ENCODE data around the gene NUP210.

NUP210 gene

DNA sequence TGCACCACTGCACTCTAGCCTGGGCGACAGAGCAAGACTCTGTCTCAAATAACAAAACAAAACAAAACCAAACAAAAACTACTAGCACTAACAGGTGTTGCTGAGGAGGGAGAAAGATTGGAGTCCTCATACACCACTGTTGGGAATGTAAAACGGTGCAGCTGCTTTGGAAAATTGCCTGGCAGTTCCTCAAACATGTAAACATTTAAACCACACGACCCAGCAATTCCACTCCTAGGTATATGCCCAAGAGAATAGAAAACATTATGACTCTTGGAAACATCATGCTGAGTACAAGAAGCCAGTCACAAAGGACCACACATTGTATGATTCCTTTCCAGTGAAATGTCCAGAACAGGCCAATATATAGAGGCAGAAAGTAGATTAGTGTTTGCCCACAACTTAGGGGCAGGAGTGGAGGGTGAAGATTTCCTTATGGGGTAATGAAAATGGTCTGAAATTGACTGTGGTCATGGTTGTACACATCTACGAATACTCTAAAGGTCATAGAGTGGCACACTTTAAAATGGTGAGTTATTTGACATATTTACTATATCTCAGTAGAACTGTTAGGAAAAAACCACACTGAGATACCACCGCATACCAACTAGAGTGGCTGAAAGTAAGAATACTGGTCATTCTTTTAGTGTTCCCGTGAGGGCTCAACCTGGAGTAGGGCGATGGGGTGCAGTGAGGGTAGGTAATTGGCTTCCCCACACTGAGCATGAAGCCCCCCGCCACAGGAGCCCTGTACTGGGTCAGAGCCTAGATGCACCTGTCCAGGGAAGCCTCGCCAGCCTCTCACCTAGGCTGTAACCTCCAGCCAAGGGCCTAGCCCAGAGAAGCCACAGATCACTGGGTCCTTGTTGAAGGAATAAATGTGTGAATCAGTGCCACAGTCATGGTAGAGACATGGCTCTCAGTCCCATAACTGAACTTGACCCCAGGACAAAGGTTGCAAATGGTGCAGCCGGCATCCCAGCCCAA, 131.1 kb downstream of the NUP210 start:
- no peak for DNase-seq (ENCODE audit: low read depth)

DNA sequence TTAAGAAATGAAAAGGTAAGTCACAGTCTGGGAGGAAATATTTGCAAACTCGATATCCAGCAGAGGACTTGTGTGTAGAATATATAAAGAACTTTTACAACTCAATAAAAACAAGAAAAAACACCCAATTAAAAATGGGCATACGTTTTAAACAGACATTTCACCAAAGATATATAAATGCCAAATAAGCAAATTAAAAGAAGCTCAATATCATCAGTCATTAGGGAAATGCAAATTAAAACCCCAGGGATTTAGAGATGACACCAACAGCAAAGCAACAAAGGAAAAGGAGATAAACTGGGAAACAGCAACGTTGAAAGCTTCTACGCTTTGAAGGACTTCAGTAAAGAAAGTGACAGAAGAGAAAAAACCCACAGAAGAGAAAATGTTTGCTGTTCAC, 132.3 kb downstream of the NUP210 start:
- no peak for DNase-seq (ENCODE audit: low read depth)

DNA sequence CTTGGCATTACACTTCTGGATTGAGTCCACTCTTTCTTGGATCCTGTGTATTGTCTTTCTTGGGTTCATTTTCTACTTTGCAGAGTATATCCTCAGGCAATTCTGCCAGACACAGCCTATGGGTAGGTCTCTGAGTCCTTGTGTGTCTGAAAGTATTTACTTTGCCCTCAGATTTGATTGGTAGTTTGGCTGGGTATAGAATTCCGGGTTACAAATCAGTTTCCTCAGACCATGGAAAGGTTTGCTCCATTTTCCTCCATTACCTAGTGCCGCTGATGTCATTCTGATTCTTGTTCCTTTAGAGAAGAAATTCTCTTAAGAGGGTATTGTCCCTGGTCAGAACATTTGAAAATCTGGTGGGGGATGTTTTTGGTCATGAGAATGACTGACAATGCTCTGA, 133.2 kb downstream of the NUP210 start:
- no peak for DNase-seq (ENCODE audit: low read depth)

DNA sequence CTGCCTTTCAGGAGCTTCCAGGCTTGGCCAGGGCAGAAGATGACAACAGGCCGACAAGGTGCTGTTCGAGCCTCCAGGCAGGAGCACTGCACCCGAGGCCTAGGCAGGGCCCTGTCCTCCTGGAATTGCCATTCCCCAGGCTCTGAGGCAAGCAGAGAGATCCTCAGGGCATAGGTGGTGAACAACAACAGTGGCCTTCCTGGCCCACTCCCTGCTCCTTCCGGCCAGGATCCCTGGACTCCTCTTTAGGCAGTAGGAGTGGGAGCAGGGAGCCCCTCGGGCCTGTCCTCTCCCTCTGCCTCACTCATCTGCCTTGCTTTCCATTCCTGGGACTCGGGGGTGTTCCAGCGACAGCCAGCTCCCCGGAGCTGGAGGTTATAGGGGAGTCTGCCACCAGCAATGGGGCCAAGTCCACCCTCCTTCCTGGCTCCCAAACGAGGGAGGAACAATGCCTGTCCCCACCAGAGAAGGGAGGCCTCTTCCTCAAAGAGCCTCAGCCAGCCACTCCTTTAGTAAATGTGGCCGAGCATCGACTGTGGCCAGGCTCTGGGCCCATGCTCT, 135.0 kb downstream of the NUP210 start:
- no peak for DNase-seq (ENCODE audit: low read depth)

DNA sequence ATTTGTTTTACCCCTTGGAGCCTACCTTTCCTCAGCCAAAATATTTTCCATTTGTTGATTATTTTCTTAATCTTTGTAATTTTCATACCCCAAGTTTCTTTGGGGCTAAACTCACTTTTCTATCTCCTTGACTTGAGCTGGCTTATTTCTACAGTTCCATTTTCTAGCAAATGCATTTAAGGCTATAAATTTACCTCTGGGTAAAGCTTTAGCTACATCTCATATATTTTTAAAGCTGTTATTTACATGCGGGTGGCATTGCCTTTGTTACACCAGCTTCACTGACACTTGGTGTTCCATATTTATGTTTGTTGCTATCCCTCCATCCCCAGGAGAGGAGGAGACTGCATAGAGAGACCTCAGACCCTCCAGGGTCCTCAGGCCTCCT, 136.3 kb downstream of the NUP210 start:
- no peak for DNase-seq (ENCODE audit: low read depth)

DNA sequence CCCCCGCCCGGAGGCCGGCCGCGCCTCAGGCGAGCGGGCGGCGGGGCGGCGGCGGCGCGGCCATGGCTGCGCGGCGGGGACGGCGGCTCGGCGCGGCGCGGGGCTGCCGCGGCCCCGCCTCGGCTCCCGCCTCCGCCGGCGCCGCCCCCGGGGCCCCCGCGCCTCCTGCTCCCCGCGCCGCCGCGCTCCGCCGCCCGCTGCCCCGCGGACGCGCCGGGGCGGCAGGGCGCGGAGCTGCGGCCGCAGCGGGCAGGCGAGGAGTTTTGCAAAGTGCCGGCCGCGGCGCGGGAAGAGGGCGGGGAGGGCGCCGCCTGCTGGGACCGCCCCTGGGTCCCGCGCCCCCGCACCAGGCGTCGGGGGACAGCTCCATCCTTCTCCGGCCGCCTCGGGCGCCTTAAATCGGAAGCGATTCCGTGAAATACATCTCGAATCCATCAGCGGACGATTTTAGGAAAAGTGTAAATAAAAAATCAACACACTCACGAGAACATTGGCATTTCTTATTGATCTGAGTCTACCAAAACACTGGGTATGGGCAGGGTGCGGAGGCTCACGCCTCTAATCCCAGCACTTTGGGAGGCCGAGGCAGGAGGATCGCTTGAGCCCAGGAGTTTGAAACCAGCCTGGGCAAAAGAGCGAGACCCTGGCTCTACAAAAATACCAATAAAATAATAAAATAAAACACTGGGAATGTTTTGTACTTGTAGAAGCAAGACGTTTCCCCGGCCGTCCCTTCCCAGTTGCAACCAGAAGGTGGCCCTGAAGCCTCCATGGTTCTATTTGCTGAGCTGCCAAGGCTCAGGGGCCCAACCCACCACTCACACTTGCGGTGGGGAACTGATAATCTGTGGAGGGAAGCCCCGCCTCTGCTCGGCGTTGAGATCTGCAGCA, 136.9 kb downstream of the NUP210 start:
- no peak for DNase-seq (ENCODE audit: low read depth)

DNA sequence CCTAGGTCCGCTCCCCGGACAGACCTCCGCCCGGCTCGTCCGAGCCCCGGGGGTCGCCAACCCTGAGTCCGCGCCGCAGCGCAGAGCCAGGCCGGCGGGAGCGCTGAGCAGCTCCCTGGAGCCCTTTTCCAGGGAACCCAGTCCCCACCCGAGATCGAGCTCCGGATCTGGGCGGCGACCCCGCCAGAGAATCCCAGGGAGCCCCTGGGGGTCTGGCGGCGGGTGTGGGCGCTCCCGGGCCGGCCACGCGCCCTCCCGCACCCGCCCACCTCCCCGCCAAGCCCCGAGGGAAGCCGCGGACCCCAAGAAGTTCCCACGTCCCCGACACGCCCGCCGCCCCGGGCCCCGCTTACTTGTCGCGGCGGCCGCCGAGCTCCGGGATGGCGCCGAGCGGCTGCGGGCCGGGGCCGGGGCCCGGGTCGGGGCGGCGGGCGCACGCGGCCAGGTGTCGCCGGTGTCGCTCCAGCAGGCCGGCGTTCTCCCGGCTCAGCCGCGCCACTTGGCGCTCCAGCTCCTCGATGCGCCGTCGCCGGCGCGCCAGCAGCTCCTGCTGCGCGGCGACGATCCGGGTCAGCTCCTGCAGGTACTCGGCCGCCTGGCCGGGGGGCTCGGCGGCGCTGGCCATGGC, 137.7 kb downstream of the NUP210 start:
- no peak for DNase-seq (ENCODE audit: low read depth)

DNA sequence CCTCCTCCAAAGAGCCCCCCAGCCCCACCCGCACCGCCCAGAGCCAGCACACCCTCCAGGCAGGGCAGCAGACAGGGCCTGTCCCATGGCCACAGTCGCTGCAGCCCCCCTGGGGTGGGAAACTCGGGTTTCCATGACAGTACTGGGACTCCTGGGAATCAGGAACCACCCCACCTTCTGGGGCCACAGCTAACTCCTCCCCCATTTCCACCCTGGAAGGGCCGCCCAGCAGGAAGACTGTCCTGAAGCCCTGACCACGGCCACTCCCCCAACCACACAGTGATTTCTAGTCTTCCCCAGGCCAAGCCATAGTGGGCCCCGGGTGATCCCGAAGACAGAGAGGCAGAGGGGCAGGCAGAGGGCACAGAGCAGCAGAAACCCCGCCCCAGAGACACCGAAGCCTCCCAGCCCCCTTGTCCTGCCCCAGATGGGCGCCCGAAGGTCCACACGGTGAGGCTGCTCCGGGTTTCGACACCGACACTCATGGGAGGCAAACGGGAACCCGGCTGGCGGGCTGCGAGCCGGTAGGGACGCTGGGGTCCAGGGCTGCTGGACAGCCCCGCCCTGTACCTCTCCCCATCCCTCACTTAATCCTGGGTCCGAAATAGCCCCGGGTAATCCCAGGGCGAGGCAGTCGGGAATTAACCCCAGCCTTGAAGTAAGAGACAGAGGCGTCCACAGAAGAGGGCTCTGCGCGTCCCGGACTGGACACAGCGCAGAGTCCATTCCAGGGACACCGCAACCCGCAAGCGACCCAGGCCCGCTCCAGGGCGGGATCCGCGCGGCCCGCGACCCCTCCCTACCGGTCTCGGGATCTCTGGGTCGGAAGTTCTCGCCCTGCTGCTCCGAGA, 138.4 kb downstream of the NUP210 start:
- no peak for DNase-seq (ENCODE audit: low read depth)

DNA sequence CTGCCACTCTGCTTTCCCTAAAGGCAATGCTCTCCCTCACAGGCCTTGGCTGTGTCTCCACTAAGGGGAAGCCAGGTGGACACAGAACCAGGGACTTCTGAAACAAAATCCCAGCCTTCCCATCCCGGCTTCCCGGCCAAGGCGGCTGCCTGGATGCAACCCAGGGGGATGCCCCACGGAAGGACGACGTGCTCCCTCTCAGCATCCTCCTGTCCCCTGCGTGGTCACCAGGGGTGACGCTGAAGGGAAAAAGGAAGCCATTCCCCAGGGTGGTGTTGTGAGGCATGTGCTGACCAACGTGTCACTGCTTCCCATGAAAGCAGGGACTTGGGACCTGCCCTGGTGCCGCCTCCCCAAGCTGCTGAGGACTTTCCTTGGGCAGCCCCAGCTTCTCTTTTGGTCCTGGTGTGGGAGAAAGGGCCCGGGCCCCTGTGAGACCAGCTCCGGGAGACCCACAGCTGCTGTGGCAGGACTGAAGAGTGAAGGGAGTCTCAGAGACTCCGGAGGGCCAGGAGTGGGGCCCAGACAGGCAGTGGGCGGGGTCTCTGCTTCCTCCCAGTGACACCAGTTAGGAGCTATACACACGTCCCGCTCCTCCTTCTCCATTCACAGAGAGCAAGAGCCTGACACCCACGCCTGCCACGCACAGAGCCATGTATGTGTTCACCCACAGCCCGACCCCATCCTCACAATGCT, 139.2 kb downstream of the NUP210 start:
- no peak for DNase-seq (ENCODE audit: low read depth)

DNA sequence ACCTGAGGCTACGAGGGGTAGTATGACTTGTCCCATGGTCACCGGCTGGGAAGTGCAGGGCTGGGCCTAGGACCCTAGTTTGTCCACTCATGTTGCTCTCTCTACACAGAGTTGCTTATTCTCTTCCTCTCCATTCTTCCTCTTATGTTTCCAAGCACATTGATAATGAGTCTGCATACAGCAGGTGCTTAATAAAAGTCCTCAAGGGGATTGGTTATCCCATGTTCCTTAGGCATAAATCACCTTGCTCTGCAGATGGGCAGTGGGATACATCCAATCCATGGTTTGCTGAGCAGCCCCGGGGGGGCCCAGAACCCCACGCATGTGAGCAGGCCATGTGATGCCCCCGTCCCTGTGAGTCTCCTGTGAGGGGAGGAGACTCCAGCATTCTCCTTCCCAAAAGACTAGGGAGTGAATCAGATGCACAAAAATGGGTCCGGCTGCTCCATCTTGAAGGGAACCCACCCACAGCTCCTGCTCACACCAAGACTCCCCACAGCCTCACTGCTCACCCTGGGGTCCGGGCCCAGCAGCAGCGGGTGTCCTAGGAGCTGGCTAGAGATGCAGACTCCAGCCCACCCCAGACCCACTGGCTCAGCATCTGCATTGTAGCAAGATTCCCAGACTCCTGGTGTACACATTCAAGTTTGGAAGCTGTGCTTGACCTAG, 139.9 kb downstream of the NUP210 start:
- no peak for DNase-seq (ENCODE audit: low read depth)

DNA sequence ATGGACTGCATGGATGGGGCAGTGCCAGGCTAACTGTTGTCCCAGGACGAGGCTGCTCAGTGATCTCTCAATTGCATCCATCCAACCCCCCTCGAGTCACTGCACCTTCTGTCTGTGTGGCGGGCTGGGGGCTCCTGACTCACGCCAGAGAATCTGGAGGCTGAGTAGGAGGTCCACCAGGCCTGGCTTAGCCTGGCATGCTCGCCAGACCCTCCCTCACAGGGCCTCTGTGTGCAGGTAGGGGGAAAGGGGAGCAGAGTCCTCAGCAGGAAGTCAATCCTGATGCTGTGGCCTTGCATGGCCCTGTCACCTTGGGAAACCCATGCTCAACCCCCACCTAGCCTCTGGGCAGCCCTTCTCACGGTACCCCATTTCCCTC, 140.6 kb downstream of the NUP210 start:
- DNase-seq (ENCODE audit: low read depth), result no peak

DNA sequence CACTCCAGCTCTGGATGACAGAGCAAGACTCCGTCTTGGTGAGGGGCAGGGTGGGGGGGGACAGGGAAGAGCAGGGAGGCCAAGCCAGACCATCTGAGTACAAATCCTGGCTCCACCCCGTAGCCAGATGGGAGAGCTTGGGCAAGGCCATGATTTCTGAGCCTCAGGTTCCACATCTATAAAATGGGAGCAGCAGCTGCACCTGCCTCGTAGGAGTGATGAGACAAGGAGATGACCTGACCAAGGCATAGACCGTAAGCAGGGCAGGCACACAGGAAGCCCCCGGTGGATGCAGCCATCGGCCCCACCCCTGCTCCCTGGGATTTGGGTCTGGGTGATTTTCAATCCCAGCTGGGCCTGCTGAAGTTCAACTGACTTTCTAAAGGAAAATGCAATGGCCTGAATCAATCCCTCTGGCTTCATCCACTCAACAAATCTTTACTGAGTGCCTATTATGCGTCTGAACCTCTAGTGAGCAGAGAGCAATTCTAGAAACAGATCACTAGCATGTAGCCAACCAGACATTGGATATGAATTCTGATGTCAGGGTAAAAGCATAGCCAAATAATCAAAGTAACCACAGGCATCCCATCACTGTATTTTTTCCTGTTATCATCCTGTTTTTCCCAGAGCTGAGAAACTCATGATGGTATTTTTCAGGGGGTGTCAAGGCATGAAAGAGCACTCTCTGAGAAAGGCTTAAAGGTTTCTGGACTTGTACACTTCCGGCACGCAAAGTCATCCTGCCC, 141.2 kb downstream of the NUP210 start:
- DNase-seq (ENCODE audit: low read depth), result no peak

DNA sequence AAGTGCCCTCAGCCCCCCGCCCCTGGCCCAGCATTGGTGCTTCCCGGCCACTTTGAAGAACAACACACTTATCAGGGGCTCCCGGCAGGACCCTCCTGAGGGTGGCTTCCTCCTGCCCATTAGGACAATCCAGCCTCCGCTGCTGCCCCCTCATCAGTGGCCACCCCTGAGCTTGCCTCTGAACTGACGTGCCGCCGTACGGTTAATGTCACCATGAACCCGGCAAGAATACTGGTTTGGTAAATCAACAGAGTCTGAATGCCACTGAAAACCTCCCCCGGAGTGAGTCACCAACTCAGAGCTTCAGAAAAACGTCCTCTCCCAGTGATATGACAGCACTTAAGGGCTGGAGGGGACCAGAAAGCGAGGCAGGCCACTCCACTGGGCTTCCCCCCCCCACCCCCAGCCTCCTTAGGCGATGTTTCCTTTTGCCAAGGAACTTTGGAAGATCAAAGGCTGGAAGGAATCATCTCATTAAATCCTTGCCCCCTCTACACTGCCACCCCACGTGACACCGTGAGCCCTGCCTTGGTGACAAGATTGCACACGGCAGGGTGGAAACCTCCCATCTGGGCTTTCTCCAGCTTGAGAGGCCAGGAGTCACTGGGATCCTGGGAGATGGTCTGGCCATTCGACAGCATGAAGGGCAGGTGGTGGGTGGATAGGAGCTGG, 142.1 kb downstream of the NUP210 start:
- no peak for DNase-seq (ENCODE audit: low read depth)

DNA sequence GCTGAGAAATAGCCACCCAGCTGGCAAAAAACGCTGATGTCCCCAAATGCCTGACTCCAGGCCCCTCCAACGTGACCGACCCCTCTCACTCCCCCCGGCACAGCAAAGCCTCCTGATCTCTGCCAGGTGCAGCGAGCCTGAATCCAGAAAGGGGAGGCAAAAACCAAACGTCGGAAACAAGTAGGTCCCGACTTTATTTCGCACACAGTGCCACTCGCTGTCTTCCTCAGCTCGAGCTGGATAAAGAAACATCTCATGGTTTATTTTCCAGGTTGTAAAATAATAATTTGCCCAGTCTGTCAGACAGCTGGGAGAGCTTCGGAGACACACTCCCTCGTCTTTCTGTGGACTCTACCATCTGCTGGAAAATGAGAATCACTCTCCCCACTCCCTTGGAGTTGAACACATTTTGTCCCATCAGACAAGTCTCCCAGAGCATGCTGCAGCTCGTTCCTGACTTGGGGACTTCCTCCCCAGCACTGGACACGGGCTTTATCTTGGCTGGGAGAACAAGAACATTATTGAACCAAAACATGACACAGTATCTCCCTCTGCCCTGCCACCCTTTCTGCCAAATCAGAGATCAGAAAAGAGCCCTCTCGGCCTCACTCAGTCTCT, 142.8 kb downstream of the NUP210 start:
- DNase-seq (ENCODE audit: low read depth), result no peak

DNA sequence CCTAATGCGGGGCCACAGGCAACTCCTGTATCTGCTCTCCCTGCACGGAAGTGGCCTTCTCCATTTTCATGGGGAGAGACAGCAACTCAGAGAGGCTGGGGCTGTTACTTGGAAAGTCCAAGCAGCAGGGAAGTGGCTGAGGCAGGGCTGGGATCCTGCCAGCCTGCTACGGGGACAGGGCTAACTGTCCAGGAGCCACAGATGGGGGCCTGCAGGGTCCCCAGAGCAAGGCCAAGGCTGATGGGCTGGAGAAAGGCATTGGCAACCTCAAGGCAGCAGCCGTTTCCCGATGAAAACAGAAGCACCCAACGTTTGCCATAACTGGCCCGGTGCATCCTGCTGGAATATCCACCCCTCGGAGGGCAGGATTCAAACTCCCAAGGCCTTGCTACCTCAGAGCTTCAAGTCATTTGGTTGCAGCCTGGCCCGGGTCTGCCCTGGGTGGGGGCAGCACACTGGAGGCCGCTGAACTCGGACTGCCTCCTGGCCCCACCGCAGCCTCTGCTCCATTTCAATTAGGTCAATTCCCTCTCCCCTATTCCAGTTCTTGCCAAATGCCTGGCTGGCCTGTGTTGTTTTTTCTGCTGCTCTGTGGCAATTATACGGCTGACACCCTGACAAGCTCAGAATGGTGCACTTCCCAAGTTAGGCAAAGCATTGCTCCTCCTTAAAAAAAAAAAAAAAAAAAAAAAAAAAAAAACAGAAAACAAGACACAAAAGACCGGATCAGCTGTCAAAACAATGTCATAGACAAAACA, 143.5 kb downstream of the NUP210 start:
- no peak for DNase-seq (ENCODE audit: low read depth)

DNA sequence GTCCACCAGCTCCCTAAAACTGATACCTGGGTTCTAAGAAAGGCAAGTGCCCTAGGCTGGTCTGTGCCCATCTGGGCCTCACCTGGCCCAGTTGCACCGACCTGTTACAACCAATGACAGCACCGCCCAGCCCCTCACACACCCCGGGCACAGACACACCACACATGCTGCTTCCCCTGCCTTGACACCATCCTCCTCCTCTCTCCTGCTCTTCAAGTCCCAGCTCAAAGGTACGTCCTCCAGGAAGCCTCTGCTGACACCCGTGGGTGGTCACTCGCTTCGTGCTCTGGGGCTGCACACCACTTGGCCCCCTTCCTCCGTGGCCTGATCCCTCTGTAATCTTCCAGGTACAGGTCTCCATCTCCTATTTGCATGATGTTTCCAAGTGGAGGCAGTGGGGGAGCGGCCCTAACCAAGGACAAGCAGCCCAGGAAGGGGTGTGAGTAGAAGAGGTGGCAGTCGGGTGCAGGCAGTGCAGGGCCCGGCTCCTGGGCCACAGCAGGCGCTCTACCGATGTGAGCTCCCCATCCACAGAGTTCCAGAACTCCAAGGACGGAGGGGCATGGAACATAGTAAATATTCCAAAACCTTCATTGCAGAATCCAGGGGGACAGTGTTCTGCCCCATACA, 144.6 kb downstream of the NUP210 start:
- DNase-seq (ENCODE audit: low read depth), result no peak
